Measurements from ENCODE around the gene CAMK2A. TPM values are rescaled to one million over a fixed set of nuclear protein-coding genes. Genes with fewer than 3 reads are reported as not detected.

CAMK2A gene
- total RNA-seq, 1 donor from 2014 or later, result 1.2 TPM

- H3K4me3 ChIP-seq (ENCODE audit: insufficient read depth, low read depth, low read length), result no peak overlapping the region
- no peak overlapping the region for H3K4me3 Mint-ChIP-seq (ENCODE audit: unreplicated experiment)
- DNase-seq (ENCODE audit: low read depth), result no peak
- H3K4me1 ChIP-seq (ENCODE audit: insufficient read depth, low read length), result peaks cover 14% of the 10 kb centered on the region
- no peaks in the 10 kb centered on the region for H3K79me2 ChIP-seq (ENCODE audit: insufficient read depth, low read length)
- no peaks in the 10 kb centered on the region for H3K27me3 ChIP-seq (ENCODE audit: insufficient read depth, low read length)
- no peak overlapping the region for H3K4me2 ChIP-seq (ENCODE audit: low read length)
- H3K27me3 Mint-ChIP-seq (ENCODE audit: low read depth, unreplicated experiment), result peaks cover 7% of the 10 kb centered on the region
- H4K20me1 ChIP-seq (ENCODE audit: insufficient read depth, low read length), result no peaks in the 10 kb centered on the region
- FAIRE-seq, result no peak
- TF ChIP-seq CTCF (IDR thresholded peaks at IDR 0.05; ENCODE audit: insufficient read depth, low read depth, low read length), result no peak
- TF ChIP-seq EZH2 (IDR thresholded peaks at IDR 0.05; ENCODE audit: insufficient read depth, low read length), result no peak
- no peaks in the 10 kb centered on the region for H3K9me3 Mint-ChIP-seq (ENCODE audit: unreplicated experiment)
- H3K27ac ChIP-seq (ENCODE audit: low read depth, low read length), result no peak overlapping the region
- no peak overlapping the region for H2AFZ ChIP-seq (ENCODE audit: low read depth, low read length)
- no peak overlapping the region for H3K9ac ChIP-seq (ENCODE audit: low read length)
- H3K27ac Mint-ChIP-seq (ENCODE audit: unreplicated experiment), result peak overlapping the region; percentile 47
- no peaks in the 10 kb centered on the region for H3K36me3 ChIP-seq (ENCODE audit: insufficient read depth, low read length)
- peaks cover 28% of the 10 kb centered on the region for H3K4me1 Mint-ChIP-seq (ENCODE audit: low read depth, unreplicated experiment)
- H3K9me3 ChIP-seq (ENCODE audit: insufficient read depth, low read depth, low read length), result no peaks in the 10 kb centered on the region
- no peaks in the 10 kb centered on the region for H3K36me3 Mint-ChIP-seq (ENCODE audit: low read depth, unreplicated experiment)
These were observed 15.5 kb upstream of the CAMK2A start for GRCh38 chr5:150305095-150305494.

GRCh38 chr5:150304481-150305081 is 15.0 kb upstream of the CAMK2A start:
- no peak overlapping the region for H3K9ac ChIP-seq (ENCODE audit: low read length)
- Mint-ChIP-seq H3K9me3 (ENCODE audit: unreplicated experiment) (no peaks in the 10 kb centered on the region), H3K4me3 (ENCODE audit: unreplicated experiment) (no peak overlapping the region), H3K27me3 (ENCODE audit: low read depth, unreplicated experiment) (peaks cover 7% of the 10 kb centered on the region), H3K36me3 (ENCODE audit: low read depth, unreplicated experiment) (no peaks in the 10 kb centered on the region), H3K4me1 (ENCODE audit: low read depth, unreplicated experiment) (peaks cover 29% of the 10 kb centered on the region), H3K27ac (ENCODE audit: unreplicated experiment) (peak overlapping the region; percentile 77)
- DNase-seq (ENCODE audit: low read depth) (no peak), FAIRE-seq (no peak)
- H3K27ac ChIP-seq (ENCODE audit: low read depth, low read length), result no peak overlapping the region
- H3K4me3 ChIP-seq (ENCODE audit: insufficient read depth, low read depth, low read length), result no peak overlapping the region
- no peaks in the 10 kb centered on the region for H4K20me1 ChIP-seq (ENCODE audit: insufficient read depth, low read length)
- no peaks in the 10 kb centered on the region for H3K9me3 ChIP-seq (ENCODE audit: insufficient read depth, low read depth, low read length)
- H3K27me3 ChIP-seq (ENCODE audit: insufficient read depth, low read length), result no peaks in the 10 kb centered on the region
- H2AFZ ChIP-seq (ENCODE audit: low read depth, low read length), result no peak overlapping the region
- TF ChIP-seq CTCF (IDR thresholded peaks at IDR 0.05; ENCODE audit: insufficient read depth, low read depth, low read length), result no peak
- no peak for TF ChIP-seq EZH2 (IDR thresholded peaks at IDR 0.05; ENCODE audit: insufficient read depth, low read length)
- H3K79me2 ChIP-seq (ENCODE audit: insufficient read depth, low read length), result no peaks in the 10 kb centered on the region
- peaks cover 14% of the 10 kb centered on the region for H3K4me1 ChIP-seq (ENCODE audit: insufficient read depth, low read length)
- H3K4me2 ChIP-seq (ENCODE audit: low read length), result no peak overlapping the region
- H3K36me3 ChIP-seq (ENCODE audit: insufficient read depth, low read length), result no peaks in the 10 kb centered on the region

- Mint-ChIP-seq H3K27me3 (ENCODE audit: low read depth, unreplicated experiment) (peaks cover 4% of the 10 kb centered on the region), H3K9me3 (ENCODE audit: unreplicated experiment) (no peaks in the 10 kb centered on the region), H3K36me3 (ENCODE audit: low read depth, unreplicated experiment) (no peaks in the 10 kb centered on the region), H3K4me1 (ENCODE audit: low read depth, unreplicated experiment) (peaks cover 35% of the 10 kb centered on the region), H3K27ac (ENCODE audit: unreplicated experiment) (peak overlapping the region; percentile 77), H3K4me3 (ENCODE audit: unreplicated experiment) (peak overlapping the region; percentile 31)
- H3K9ac ChIP-seq (ENCODE audit: low read length), result no peak overlapping the region
- no peaks in the 10 kb centered on the region for H4K20me1 ChIP-seq (ENCODE audit: insufficient read depth, low read length)
- TF ChIP-seq CTCF (IDR thresholded peaks at IDR 0.05; ENCODE audit: insufficient read depth, low read depth, low read length), result no peak
- TF ChIP-seq EZH2 (IDR thresholded peaks at IDR 0.05; ENCODE audit: insufficient read depth, low read length), result no peak
- no peak overlapping the region for H3K27ac ChIP-seq (ENCODE audit: low read depth, low read length)
- H3K9me3 ChIP-seq (ENCODE audit: insufficient read depth, low read depth, low read length), result no peaks in the 10 kb centered on the region
- H3K79me2 ChIP-seq (ENCODE audit: insufficient read depth, low read length), result no peaks in the 10 kb centered on the region
- H3K36me3 ChIP-seq (ENCODE audit: insufficient read depth, low read length), result no peaks in the 10 kb centered on the region
- DNase-seq (ENCODE audit: low read depth), result no peak
- H3K4me2 ChIP-seq (ENCODE audit: low read length), result peak overlapping the region; percentile 89
- peaks cover 19% of the 10 kb centered on the region for H3K4me1 ChIP-seq (ENCODE audit: insufficient read depth, low read length)
- peak overlapping the region; percentile 9 for H2AFZ ChIP-seq (ENCODE audit: low read depth, low read length)
- no peak for FAIRE-seq
- H3K4me3 ChIP-seq (ENCODE audit: insufficient read depth, low read depth, low read length), result no peak overlapping the region
- no peaks in the 10 kb centered on the region for H3K27me3 ChIP-seq (ENCODE audit: insufficient read depth, low read length)
These were observed 14.2 kb upstream of the CAMK2A start for GRCh38 chr5:150303660-150304386.
